HG03565 (cell line): ENCODE data around the gene COPS7A.

Experiments used
- ATAC-seq: cut with Tn5 transposase; IDR thresholded peaks from one replicate; pipeline ENCODE4 v1.9.1; 2021; ENCODE audit warnings: mild to moderate bottlenecking, moderate library complexity; ENCODE audit not compliant: unreplicated experiment

COPS7A gene

GRCh38 chr12:6723607-6724408, at the start of gene COPS7A:
TSS of gene COPS7A (plus strand) at chr12:6724046. CDS start at chr12:6724657, 611 bp downstream.
- ATAC-seq = peak; percentile 83

- ATAC-seq = no peak
These were observed 46.9 kb upstream of the COPS7A start for GRCh38 chr12:6676962-6677361.

- ATAC-seq = no peak
These were observed 39.2 kb upstream of the COPS7A start for GRCh38 chr12:6684609-6685008.

DNA sequence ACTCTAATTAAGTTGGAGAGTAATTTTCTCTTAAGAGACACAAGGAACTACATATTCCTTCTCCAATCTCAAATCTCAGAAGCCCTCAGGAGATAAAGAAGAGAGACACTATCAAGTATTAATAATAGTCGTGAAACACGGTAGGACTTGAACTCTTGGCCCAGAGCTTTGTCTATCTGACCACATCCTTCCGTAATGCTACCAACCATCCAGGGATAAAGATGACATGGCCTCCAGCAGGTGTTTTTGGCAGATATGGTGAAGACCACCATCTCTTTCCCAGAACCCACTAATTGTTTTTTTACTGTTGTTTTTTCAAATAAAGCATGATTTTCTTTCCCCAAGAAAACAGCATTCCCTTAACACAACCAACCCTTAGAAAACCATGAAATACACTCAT, 38.0 kb upstream of the COPS7A start:
- ATAC-seq = no peak

- ATAC-seq = no peak
These were observed 35.3 kb upstream of the COPS7A start for GRCh38 chr12:6688543-6688998.

- peak; percentile 76 for ATAC-seq
These were observed 34.6 kb upstream of the COPS7A start, which contains the start of gene ZNF384 for GRCh38 chr12:6688999-6689882. TSS of gene ZNF384 (minus strand) at chr12:6689375. CDS start at chr12:6679520, 9,855 bp downstream.

GRCh38 chr12:6691473-6691872, 32.4 kb upstream of the COPS7A start:
- no peak for ATAC-seq

DNA sequence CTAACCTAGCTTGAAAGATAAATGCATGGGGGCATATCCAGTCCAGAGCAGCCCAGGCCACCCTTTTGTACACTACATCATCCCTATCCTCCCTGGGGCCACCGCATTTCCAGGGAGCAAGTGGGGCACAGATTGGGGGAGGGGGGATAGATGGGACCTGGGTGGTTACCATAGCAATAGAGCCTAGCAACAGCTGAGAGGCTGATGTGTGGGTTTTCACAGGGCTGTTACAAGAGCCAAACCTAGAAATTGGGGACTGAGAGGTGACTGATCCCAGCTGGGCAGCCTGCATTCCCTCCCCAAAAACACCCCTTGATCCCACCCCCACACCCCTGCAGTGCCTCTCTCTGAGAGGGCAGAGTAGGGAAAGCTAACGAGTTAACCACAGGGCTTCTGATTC, 31.0 kb upstream of the COPS7A start:
- ATAC-seq = no peak

DNA sequence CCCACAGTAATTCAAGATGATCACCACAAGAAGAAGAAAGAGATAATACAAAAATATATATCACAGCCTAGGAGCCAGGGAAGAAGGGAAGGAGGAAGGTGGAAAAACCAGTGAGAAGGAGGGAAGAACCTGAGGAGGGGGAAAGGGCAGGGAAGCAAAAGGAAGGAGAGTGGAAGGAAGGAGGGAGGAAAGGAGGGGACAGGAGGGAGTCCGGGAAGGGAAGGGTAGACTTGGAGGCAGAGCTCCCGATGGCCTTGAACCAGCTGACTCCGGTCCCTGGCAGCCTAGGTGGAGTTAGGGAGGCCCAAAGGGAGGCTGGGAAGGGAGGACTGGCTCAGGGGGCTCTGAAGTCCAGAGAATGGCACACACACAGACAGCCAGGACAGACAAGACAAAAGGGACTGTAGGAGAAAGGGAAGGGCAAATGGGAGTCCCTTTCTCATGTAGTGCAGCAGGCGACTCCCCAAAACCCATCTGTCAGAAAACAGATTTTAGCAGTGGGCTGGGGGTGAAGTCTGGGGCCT, 30.0 kb upstream of the COPS7A start:
- no peak for ATAC-seq

- ATAC-seq = no peak
These were observed 29.1 kb upstream of the COPS7A start for GRCh38 chr12:6694701-6695100.

GRCh38 chr12:6695313-6696045, 28.4 kb upstream of the COPS7A start:
- ATAC-seq = no peak

DNA sequence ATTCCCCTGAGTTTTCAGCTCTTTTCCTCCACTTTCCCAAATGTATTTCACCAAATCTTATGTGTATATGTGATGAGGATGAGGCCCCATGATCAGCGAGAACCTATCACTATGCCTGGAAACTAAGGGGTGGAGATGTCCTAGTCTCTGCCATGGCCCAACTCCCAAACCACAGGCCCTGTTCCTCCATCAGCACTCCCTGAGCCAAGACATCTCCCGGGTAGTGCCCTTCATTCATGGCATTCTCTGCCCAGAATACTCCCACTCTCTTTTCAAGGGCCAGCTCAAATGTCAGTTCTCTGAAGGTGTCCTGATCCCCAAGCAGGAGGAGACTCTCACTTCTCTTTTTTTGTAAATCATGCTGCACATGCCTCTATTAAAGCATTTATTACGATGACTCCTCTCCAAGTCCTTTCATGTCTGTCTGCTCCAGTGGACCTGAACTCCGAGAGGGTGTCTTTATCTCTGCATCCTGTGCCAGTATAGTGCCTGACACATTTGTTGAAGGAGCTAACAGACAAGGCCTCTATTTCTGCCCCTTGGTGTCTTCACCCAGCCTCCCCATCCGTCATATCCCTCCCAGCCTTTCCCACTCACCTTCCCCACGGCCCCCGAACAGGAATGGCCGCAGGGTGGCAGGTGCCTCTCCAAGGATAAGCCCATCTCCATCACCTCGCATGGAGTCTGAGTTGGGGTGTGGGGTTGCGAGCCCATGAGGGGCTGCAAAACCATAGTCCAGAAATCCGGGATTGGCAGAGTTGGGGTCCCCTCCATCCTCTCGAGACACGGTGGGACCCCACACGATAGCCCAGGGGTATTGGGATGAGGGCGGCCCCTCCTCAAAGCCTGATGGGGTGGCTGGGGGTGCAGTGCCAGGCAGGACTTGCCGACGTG, 26.9 kb upstream of the COPS7A start:
- ATAC-seq = no peak

- no peak for ATAC-seq
These were observed 26.1 kb upstream of the COPS7A start for GRCh38 chr12:6697584-6698351.

GRCh38 chr12:6698352-6699046, 25.3 kb upstream of the COPS7A start:
- no peak for ATAC-seq

- ATAC-seq = no peak
These were observed 24.4 kb upstream of the COPS7A start for GRCh38 chr12:6699259-6699988.

- ATAC-seq = no peak
These were observed 23.7 kb upstream of the COPS7A start for GRCh38 chr12:6699989-6700645.

- ATAC-seq = no peak
These were observed 23.2 kb upstream of the COPS7A start, which contains the start of gene PIANP for GRCh38 chr12:6700646-6701051. TSS of gene PIANP (minus strand) at chr12:6700815. CDS start at chr12:6698061, 2,754 bp downstream.
